Endodermal cell (in vitro differentiated cells): ENCODE data around the gene ATP6V0D1. TPM values are rescaled to one million over a fixed set of nuclear protein-coding genes. Genes with fewer than 3 reads are reported as not detected.

ENCODE experiments used
- DNase-seq: peaks from one replicate; pipeline ENCODE4 v3.0.0-alpha.2; 2017
- H3K27ac ChIP-seq: 2 replicates; pipeline ENCODE4 v1.5.1; 2013; ENCODE audit warnings: mild to moderate bottlenecking, low read depth, low read length, moderate library complexity
- H3K27me3 ChIP-seq: 2 replicates; pipeline ENCODE4 v1.6.1; 2013; ENCODE audit warnings: mild to moderate bottlenecking, low read length, moderate library complexity; ENCODE audit not compliant: insufficient read depth, control insufficient read depth, poor library complexity, severe bottlenecking
- H3K36me3 ChIP-seq: 2 replicates; pipeline ENCODE4 v1.7.0; 2013; ENCODE audit warnings: mild to moderate bottlenecking, low read length, moderate library complexity; ENCODE audit not compliant: control insufficient read depth, insufficient read depth
- H3K4me1 ChIP-seq: one replicate; pipeline ENCODE4 v1.7.0; 2013; ENCODE audit warnings: low read length; ENCODE audit not compliant: control insufficient read depth, insufficient read depth
- H3K4me3 ChIP-seq: 2 replicates; pipeline ENCODE4 v1.5.1; 2013; ENCODE audit warnings: mild to moderate bottlenecking, low read length, moderate library complexity
- H3K9ac ChIP-seq: 2 replicates; pipeline ENCODE4 v1.6.1; 2013; ENCODE audit warnings: mild to moderate bottlenecking, low read length, moderate library complexity; ENCODE audit not compliant: poor library complexity, severe bottlenecking; ENCODE audit errors: extremely low read depth
- H3K9me3 ChIP-seq: 2 replicates; pipeline ENCODE4 v1.6.1; 2013; ENCODE audit warnings: mild to moderate bottlenecking, low read length, moderate library complexity; ENCODE audit not compliant: control insufficient read depth
- H3K27ac Mint-ChIP-seq: 2 replicates; pipeline ENCODE4 v1.8.0; 2020; ENCODE audit warnings: mixed read lengths
- H3K27me3 Mint-ChIP-seq: 2 replicates; pipeline ENCODE4 v1.8.0; 2021; ENCODE audit warnings: mild to moderate bottlenecking, mixed read lengths; ENCODE audit not compliant: insufficient read depth
- H3K36me3 Mint-ChIP-seq: 2 replicates; pipeline ENCODE4 v1.8.0; 2020; ENCODE audit warnings: low read depth, mixed read lengths
- H3K4me1 Mint-ChIP-seq: 2 replicates; pipeline ENCODE4 v1.8.0; 2020; ENCODE audit warnings: mixed read lengths
- H3K4me3 Mint-ChIP-seq: 2 replicates; pipeline ENCODE4 v1.8.0; 2020; ENCODE audit warnings: mild to moderate bottlenecking, moderate library complexity, mixed read lengths
- H3K9me3 Mint-ChIP-seq: 2 replicates; pipeline ENCODE4 v1.8.0; 2020; ENCODE audit warnings: mild to moderate bottlenecking, mixed read lengths
- CTCF ChIP-seq: fragments of 200-600 bp; sonication (generic); conservative IDR thresholded peaks from 2 replicates; pipeline ENCODE4 v1.5.0; 2021; ENCODE audit warnings: antibody characterized with exemption, mild to moderate bottlenecking
- WGBS, 2 experiments: methylation state at CpG; one replicate each; pipeline versions ENCODE4 v1.1.5 to v1.1.7; 2013; ENCODE audit warnings: missing lambda C conversion rate in 2 of 2, mixed read lengths in 1 of 2; ENCODE audit not compliant: insufficient coverage in 1 of 2, insufficient read length in 1 of 2; 5-methylcytosine and 5-hydroxymethylcytosine counted together
- total RNA-seq, 2 donors: library from RNA; stranded (reverse); fragmentation: NEBNext Ultra II Directional in 1 of 2; extraction: Animal tissue kit (Norgen Biotek cat#: 25700) in 1 of 2; gene quantifications; 2 replicates in 1 of 2; 3 replicates in 1 of 2; pipeline ENCODE4 v1.2.1, GENCODE V29; 2021

The ATP6V0D1 gene
- total RNA-seq, 2 donors from 2014 or later = 56.0 to 58.3 TPM

GRCh38 chr16:67413978-67414911, 66.7 kb downstream of the ATP6V0D1 start:
- H3K36me3 Mint-ChIP-seq = no peaks in the 10 kb centered on the region
- no peak overlapping the region for H3K27ac ChIP-seq
- no peak overlapping the region for H3K4me3 Mint-ChIP-seq

GRCh38 chr16:67412294-67412693, 68.7 kb downstream of the ATP6V0D1 start:
- TF ChIP-seq CTCF = no peak
- Histone ChIP-seq H3K4me3 (no peak overlapping the region), H3K27me3 (no peaks in the 10 kb centered on the region), H3K9me3 (no peaks in the 10 kb centered on the region), H3K27ac (no peak overlapping the region), H3K9ac (no peak overlapping the region), H3K4me1 (no peaks in the 10 kb centered on the region), H3K36me3 (no peaks in the 10 kb centered on the region)
- Mint-ChIP-seq H3K4me1 (peaks cover 19% of the 10 kb centered on the region), H3K27ac (no peak overlapping the region), H3K4me3 (no peak overlapping the region), H3K27me3 (peaks cover under 1% of the 10 kb centered on the region), H3K9me3 (no peaks in the 10 kb centered on the region), H3K36me3 (no peaks in the 10 kb centered on the region)
- WGBS, 2 experiments = 56 to 80% methylated on average over 2 of the region's 2 CpGs
- DNase-seq = no peak

More at GRCh38 chr16:67413978-67414911, 66.7 kb downstream of the ATP6V0D1 start:
- Mint-ChIP-seq H3K27ac (peak overlapping the region; percentile 12), H3K4me1 (peaks cover 15% of the 10 kb centered on the region), H3K27me3 (peaks cover 4% of the 10 kb centered on the region), H3K9me3 (no peaks in the 10 kb centered on the region)
- no peak for DNase-seq
- H3K4me3 ChIP-seq = no peak overlapping the region
- no peaks in the 10 kb centered on the region for H3K9me3 ChIP-seq
- no peaks in the 10 kb centered on the region for H3K4me1 ChIP-seq
- 53 to 62% methylated on average over 5 to 6 of the region's 6 CpGs for WGBS, 2 experiments
- no peaks in the 10 kb centered on the region for H3K27me3 ChIP-seq
- H3K9ac ChIP-seq = no peak overlapping the region
- no peak for TF ChIP-seq CTCF
- H3K36me3 ChIP-seq = no peaks in the 10 kb centered on the region

- Histone ChIP-seq H3K36me3 (no peaks in the 10 kb centered on the region), H3K9ac (no peak overlapping the region), H3K4me1 (peaks cover 6% of the 10 kb centered on the region), H3K27ac (no peak overlapping the region), H3K4me3 (no peak overlapping the region), H3K9me3 (no peaks in the 10 kb centered on the region), H3K27me3 (no peaks in the 10 kb centered on the region)
- H3K9me3 Mint-ChIP-seq = no peaks in the 10 kb centered on the region
- no peaks in the 10 kb centered on the region for H3K27me3 Mint-ChIP-seq
- no peak overlapping the region for H3K4me3 Mint-ChIP-seq
- DNase-seq = no peak
- TF ChIP-seq CTCF = no peak
- peaks cover 27% of the 10 kb centered on the region for H3K4me1 Mint-ChIP-seq
- no peak overlapping the region for H3K27ac Mint-ChIP-seq
- WGBS, 2 experiments = 86 to 100% methylated on average over 3 of the region's 3 CpGs
- H3K36me3 Mint-ChIP-seq = no peaks in the 10 kb centered on the region
Measured at GRCh38 chr16:67411339-67411738, 69.6 kb downstream of the ATP6V0D1 start.
